DND-41 (cell line): ENCODE results near the gene GOSR2.

Experiments used
- ATAC-seq: fragments of 200-7000 bp; cut with Tn5 transposase; 3 replicates; pipeline ENCODE4 v1.9.1; 2021; ENCODE audit warnings: low read depth; ENCODE audit not compliant: insufficient read depth
- DNase-seq: peaks from one replicate; pipeline ENCODE4 v3.0.0-alpha.2; 2020
- H2AFZ ChIP-seq: 2 replicates; pipeline ENCODE4 v1.6.0; 2012; ENCODE audit warnings: low read depth, low read length
- H3K27ac ChIP-seq: 2 replicates; pipeline ENCODE4 v1.5.1; 2012; ENCODE audit warnings: low read length, inconsistent platforms
- H3K27me3 ChIP-seq: fragments of 200-600 bp; sonication (generic); 2 replicates; pipeline ENCODE4 v1.6.0; 2012; ENCODE audit warnings: low read length, mild to moderate bottlenecking, inconsistent platforms; ENCODE audit not compliant: insufficient read depth, poor library complexity
- H3K36me3 ChIP-seq: 2 replicates; pipeline ENCODE4 v1.5.1; 2012; ENCODE audit warnings: low read length, inconsistent platforms; ENCODE audit not compliant: insufficient read depth
- H3K4me1 ChIP-seq: 2 replicates; pipeline ENCODE4 v1.5.1; 2012; ENCODE audit warnings: mild to moderate bottlenecking, low read length; ENCODE audit not compliant: insufficient read depth
- H3K4me2 ChIP-seq: 2 replicates; pipeline ENCODE4 v1.6.0; 2012; ENCODE audit warnings: mild to moderate bottlenecking, moderate library complexity, low read length, inconsistent platforms; ENCODE audit not compliant: insufficient read depth
- H3K4me3 ChIP-seq, 2 experiments: fragments of 200-600 bp in 1 of 2; shearing (Covaris generic) in 1 of 2; 2 replicates each; pipeline ENCODE4 v1.5.1; 2012 to 2016; ENCODE audit warnings: inconsistent platforms in 2 of 2, low read length in 2 of 2, mild to moderate bottlenecking in 2 of 2, low read depth in 1 of 2, moderate library complexity in 1 of 2
- H3K79me2 ChIP-seq: 2 replicates; pipeline ENCODE4 v1.6.0; 2012; ENCODE audit warnings: low read length, inconsistent platforms; ENCODE audit not compliant: insufficient read depth
- H3K9ac ChIP-seq: 2 replicates; pipeline ENCODE4 v1.6.0; 2012; ENCODE audit warnings: low read depth, mild to moderate bottlenecking, inconsistent platforms, low read length, moderate library complexity
- H3K9me3 ChIP-seq: 2 replicates; pipeline ENCODE4 v1.5.1; 2012; ENCODE audit warnings: low read length, moderate library complexity, mild to moderate bottlenecking, inconsistent platforms; ENCODE audit not compliant: insufficient read depth, severe bottlenecking
- H4K20me1 ChIP-seq: 2 replicates; pipeline ENCODE4 v1.6.0; 2012; ENCODE audit warnings: low read length; ENCODE audit not compliant: insufficient read depth
- CTCF ChIP-seq: IDR thresholded peaks from 2 replicates; pipeline ENCODE4 v1.5.1; 2012; ENCODE audit warnings: borderline replicate concordance, low read length, moderate library complexity, mild to moderate bottlenecking; ENCODE audit not compliant: poor library complexity, severe bottlenecking; ENCODE audit errors: extremely low read depth
- EZH2 ChIP-seq: IDR thresholded peaks from 3 replicates; pipeline ENCODE4 v1.6.1; 2012; ENCODE audit warnings: borderline replicate concordance, low read depth, mild to moderate bottlenecking, moderate library complexity, low read length, inconsistent platforms; ENCODE audit not compliant: severe bottlenecking

The GOSR2 gene

GRCh38 chr17:46930051-46930450 is 7.1 kb downstream of the GOSR2 start:
- H3K9me3 ChIP-seq, result no peaks in the 10 kb centered on the region
- no peak for ATAC-seq
- H3K36me3 ChIP-seq, result peaks cover 59% of the 10 kb centered on the region
- H3K27ac ChIP-seq, result no peak overlapping the region
- H3K4me1 ChIP-seq, result peaks cover 28% of the 10 kb centered on the region
- H3K79me2 ChIP-seq, result peaks cover 50% of the 10 kb centered on the region
- H3K27me3 ChIP-seq, result no peaks in the 10 kb centered on the region
- H3K4me2 ChIP-seq, result no peak overlapping the region
- no peak overlapping the region for H3K9ac ChIP-seq
- H2AFZ ChIP-seq, result no peak overlapping the region
- DNase-seq, result no peak
- peaks cover 34% of the 10 kb centered on the region for H4K20me1 ChIP-seq
- H3K4me3 ChIP-seq, result no peak overlapping the region
- TF ChIP-seq EZH2 (no peak), CTCF (no peak)

GRCh38 chr17:46931596-46931995 is 8.6 kb downstream of the GOSR2 start:
- ATAC-seq (no peak), DNase-seq (no peak)
- peaks cover 35% of the 10 kb centered on the region for H3K79me2 ChIP-seq
- no peak overlapping the region for H3K27ac ChIP-seq
- peaks cover 14% of the 10 kb centered on the region; the same call in 1 of the 2 replicates for H3K4me1 ChIP-seq
- H2AFZ ChIP-seq, result no peak overlapping the region
- no peak overlapping the region for H3K4me3 ChIP-seq
- peaks cover 26% of the 10 kb centered on the region for H4K20me1 ChIP-seq
- H3K27me3 ChIP-seq, result no peaks in the 10 kb centered on the region
- peaks cover 74% of the 10 kb centered on the region for H3K36me3 ChIP-seq
- TF ChIP-seq EZH2 (no peak), CTCF (no peak)
- H3K4me2 ChIP-seq, result no peak overlapping the region
- no peaks in the 10 kb centered on the region for H3K9me3 ChIP-seq
- no peak overlapping the region for H3K9ac ChIP-seq

- Histone ChIP-seq H3K79me2 (no peaks in the 10 kb centered on the region), H3K36me3 (peaks cover 98% of the 10 kb centered on the region), H3K27me3 (no peaks in the 10 kb centered on the region), H3K27ac (no peak overlapping the region), H3K4me2 (no peak overlapping the region), H2AFZ (no peak overlapping the region), H4K20me1 (no peaks in the 10 kb centered on the region; the same call in 1 of the 2 replicates), H3K9ac (no peak overlapping the region), H3K9me3 (no peaks in the 10 kb centered on the region), H3K4me1 (no peaks in the 10 kb centered on the region), H3K4me3 (no peak overlapping the region)
- ATAC-seq (no peak), DNase-seq (no peak)
- TF ChIP-seq CTCF (no peak), EZH2 (no peak)
Observed at GRCh38 chr17:46935658-46936266, 12.8 kb downstream of the GOSR2 start.
